ENCODE results near the gene RAVER2.

Gene RAVER2

GRCh38 chr1:64877598-64877997 is 132.7 kb downstream of the RAVER2 start:
- no peak for DNase-seq (ENCODE audit: low spot score)

DNA sequence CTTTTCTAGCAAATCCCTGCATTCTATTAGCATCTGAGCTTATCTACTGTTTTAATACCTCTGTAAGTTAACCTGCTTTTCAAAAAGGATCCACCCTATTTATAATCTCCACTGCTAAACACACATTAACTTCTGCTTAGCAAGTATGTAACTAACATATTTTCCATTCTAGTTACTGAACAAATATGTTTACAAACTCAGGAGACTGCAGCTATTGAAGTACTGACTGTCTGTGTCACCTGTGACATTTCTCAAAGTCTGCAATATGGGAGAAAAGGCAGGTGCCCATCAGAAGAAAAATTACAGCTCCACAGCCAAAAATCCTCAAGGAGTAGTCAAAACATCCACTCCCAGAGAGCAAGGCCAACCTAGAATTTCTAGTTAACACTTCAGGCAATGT is 133.2 kb downstream of the RAVER2 start:
- no peak for DNase-seq (ENCODE audit: low spot score)

DNA sequence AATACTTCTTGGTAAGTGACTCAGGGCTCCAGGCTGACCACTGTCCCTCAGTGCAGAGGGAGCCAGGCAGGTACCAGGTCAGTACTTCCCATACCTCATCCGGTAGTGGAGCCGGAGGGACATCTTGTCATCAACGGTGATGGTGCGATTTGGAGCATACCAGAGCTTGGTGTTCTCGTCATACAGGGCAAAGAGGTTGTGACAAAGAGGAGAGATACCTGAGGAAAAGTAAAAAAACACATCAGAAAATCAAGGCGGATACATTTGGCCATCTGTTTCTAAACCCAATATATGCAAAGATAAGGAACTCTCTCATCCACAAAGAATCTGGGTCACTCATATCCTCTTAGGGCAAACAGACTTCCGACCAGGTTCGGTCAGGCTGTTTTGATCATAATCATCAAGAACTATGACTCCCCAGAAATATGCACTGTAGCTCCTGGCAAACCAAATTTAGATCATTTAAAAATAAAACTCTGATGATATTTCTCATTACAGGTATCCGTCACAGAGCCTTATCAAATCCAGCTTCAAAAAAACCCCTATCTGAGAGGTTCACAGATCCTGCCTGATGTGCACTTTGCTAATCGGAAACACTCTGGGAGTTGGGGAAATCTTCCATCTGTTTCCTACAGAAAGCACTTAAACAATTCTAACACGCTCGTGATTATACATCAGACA is 134.2 kb downstream of the RAVER2 start:
- DNase-seq (ENCODE audit: low spot score) = no peak

DNA sequence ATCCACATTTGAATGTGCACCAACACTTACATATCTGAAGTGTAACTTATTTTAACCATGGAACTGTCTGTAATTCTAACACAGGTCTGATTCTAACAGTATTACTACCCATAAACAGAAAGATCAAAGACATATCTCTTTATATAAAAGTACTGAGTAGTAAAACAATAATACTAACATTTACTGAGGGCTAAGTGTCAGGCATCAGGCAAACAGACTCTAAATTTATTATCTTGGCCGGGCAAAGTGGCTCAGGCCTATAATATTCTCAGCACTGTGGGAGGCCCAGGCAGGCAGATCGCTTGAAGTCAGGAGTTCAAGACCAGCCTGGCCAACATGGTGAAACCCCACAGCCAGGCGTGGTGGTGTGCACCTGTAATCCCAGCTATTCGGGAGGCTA is 135.6 kb downstream of the RAVER2 start:
- DNase-seq (ENCODE audit: low spot score) = no peak

- DNase-seq (ENCODE audit: low spot score) = peak; percentile 66
Measured at GRCh38 chr1:64881281-64881680, 136.4 kb downstream of the RAVER2 start.

All from kidney tubule cell (primary cell).